Lower lobe of right lung (tissue), 2 donors: ENCODE results near the gene GALNT17. TPM values are rescaled to one million over a fixed set of nuclear protein-coding genes. Genes with fewer than 3 reads are reported as not detected.

ENCODE experiments used
- ATAC-seq, 2 donors: fragments of 200-7000 bp; cut with Tn5 transposase; one replicate each; pipeline ENCODE4 v1.9.1; 2020 to 2022; ENCODE audit warnings: mild to moderate bottlenecking in 2 of 2, moderate library complexity in 2 of 2
- DNase-seq: peaks from one replicate; pipeline ENCODE4 v3.0.0-alpha.2; 2020
- H3K27ac ChIP-seq: fragments of 200-600 bp; one replicate; pipeline ENCODE4 v1.8.0; 2022
- H3K27me3 ChIP-seq: fragments of 200-600 bp; one replicate; pipeline ENCODE4 v1.8.0; 2022; ENCODE audit warnings: low read depth
- H3K36me3 ChIP-seq: fragments of 200-600 bp; one replicate; pipeline ENCODE4 v1.8.0; 2022; ENCODE audit warnings: mild to moderate bottlenecking
- H3K4me1 ChIP-seq: fragments of 200-600 bp; one replicate; pipeline ENCODE4 v1.8.0; 2022
- H3K4me3 ChIP-seq: fragments of 200-600 bp; one replicate; pipeline ENCODE4 v1.8.0; 2022; ENCODE audit warnings: mild to moderate bottlenecking
- H3K9me3 ChIP-seq: fragments of 200-600 bp; one replicate; pipeline ENCODE4 v1.8.0; 2022
- CTCF ChIP-seq: fragments of 200-600 bp; IDR thresholded peaks from one replicate; pipeline ENCODE4 v1.8.0; 2022; ENCODE audit warnings: antibody characterized with exemption, mild to moderate bottlenecking
- intact Hi-C: fragments of 100-400 bp; cut with DNase I; formaldehyde crosslinking; loops from one replicate; pipeline ENCODE4 v1.11.0; 2022
- total RNA-seq: library from RNA; stranded (reverse); fragmentation: NEBNext Ultra II Directional; extraction: Animal tissue kit (Norgen Biotek cat#: 25700); gene quantifications from one replicate; pipeline ENCODE4 v1.2.1, GENCODE V29; 2021
- donor health status: DM: no; HTN: yes; CAD: no; lungs with severe emphysema.

Gene GALNT17
- total RNA-seq, 1 donor from 2014 or later, result 6.6 TPM

- intact Hi-C loops, result no loop called here
- Histone ChIP-seq H3K4me3 (no peak overlapping the region), H3K4me1 (no peaks in the 10 kb centered on the region), H3K27me3 (no peaks in the 10 kb centered on the region), H3K27ac (no peak overlapping the region), H3K9me3 (no peaks in the 10 kb centered on the region), H3K36me3 (no peaks in the 10 kb centered on the region)
- DNase-seq (no peak), ATAC-seq (no peak)
- TF ChIP-seq CTCF, result no peak
These were observed 307.4 kb downstream of the GALNT17 start for GRCh38 chr7:71439321-71439720.

- Histone ChIP-seq H3K4me1 (no peaks in the 10 kb centered on the region), H3K4me3 (no peak overlapping the region), H3K27me3 (no peaks in the 10 kb centered on the region), H3K9me3 (no peaks in the 10 kb centered on the region), H3K36me3 (no peaks in the 10 kb centered on the region), H3K27ac (no peak overlapping the region)
- no peak for TF ChIP-seq CTCF
- intact Hi-C loops, result no loop called here
- ATAC-seq, result no peak
- DNase-seq, result no peak
These were observed 310.7 kb downstream of the GALNT17 start for GRCh38 chr7:71442492-71443190.

- intact Hi-C loops, result no loop called here
- H3K27ac ChIP-seq, result no peak overlapping the region
- no peak for TF ChIP-seq CTCF
- no peak for DNase-seq
- no peaks in the 10 kb centered on the region for H3K27me3 ChIP-seq
- H3K36me3 ChIP-seq, result no peaks in the 10 kb centered on the region
- H3K4me3 ChIP-seq, result no peak overlapping the region
- no peaks in the 10 kb centered on the region for H3K4me1 ChIP-seq
- no peaks in the 10 kb centered on the region for H3K9me3 ChIP-seq
- no peak for ATAC-seq
These were observed 311.2 kb downstream of the GALNT17 start for GRCh38 chr7:71443191-71443530.

- no peaks in the 10 kb centered on the region for H3K4me1 ChIP-seq
- no peak for TF ChIP-seq CTCF
- intact Hi-C loops, result no loop called here
- H3K27me3 ChIP-seq, result no peaks in the 10 kb centered on the region
- H3K36me3 ChIP-seq, result no peaks in the 10 kb centered on the region
- no peaks in the 10 kb centered on the region for H3K9me3 ChIP-seq
- H3K27ac ChIP-seq, result no peak overlapping the region
- DNase-seq, result no peak
- no peak overlapping the region for H3K4me3 ChIP-seq
- no peak for ATAC-seq
These were observed 312.2 kb downstream of the GALNT17 start for GRCh38 chr7:71444130-71444529.

GRCh38 chr7:71453630-71454029, 321.7 kb downstream of the GALNT17 start:
- Histone ChIP-seq H3K27me3 (no peaks in the 10 kb centered on the region), H3K36me3 (no peaks in the 10 kb centered on the region), H3K4me1 (no peaks in the 10 kb centered on the region), H3K9me3 (no peaks in the 10 kb centered on the region), H3K27ac (no peak overlapping the region), H3K4me3 (no peak overlapping the region)
- ATAC-seq (no peak), DNase-seq (no peak)
- intact Hi-C loops, result no loop called here
- no peak for TF ChIP-seq CTCF
